GM12878 (cell line): ENCODE data around the gene ITPRIPL1. TPM values are rescaled to one million over a fixed set of nuclear protein-coding genes. Genes with fewer than 3 reads are reported as not detected.
A peak's percentile ranks its signal among the peaks of the same experiment; 100 is the strongest.

Experiments
- CHD2 ChIP-seq: IDR thresholded peaks from 2 replicates; pipeline ENCODE4 v1.6.1; 2011; ENCODE audit warnings: low read depth, low read length, improper control_type of control experiment, borderline replicate concordance
- CHD4 ChIP-seq: fragments of 200-600 bp; sonication (generic); IDR thresholded peaks from 2 replicates; pipeline ENCODE4 v1.6.1; 2016; ENCODE audit warnings: mild to moderate bottlenecking
- CREM ChIP-seq: IDR thresholded peaks from 2 replicates; pipeline ENCODE4 v1.6.1; 2014; ENCODE audit warnings: antibody characterized with exemption, low read depth
- GABPA ChIP-seq: IDR thresholded peaks from 2 replicates; pipeline ENCODE4 v1.6.1; 2014; ENCODE audit warnings: antibody characterized with exemption, low read depth, mild to moderate bottlenecking, inconsistent platforms
- IKZF1 ChIP-seq: fragments of 450-650 bp; conservative IDR thresholded peaks from 2 replicates; pipeline ENCODE4 v1.6.1; 2017; ENCODE audit warnings: antibody characterized with exemption, mild to moderate bottlenecking
- JUNB ChIP-seq: IDR thresholded peaks from 2 replicates; pipeline ENCODE4 v1.6.1; 2016; ENCODE audit warnings: antibody characterized with exemption, mild to moderate bottlenecking
- MLLT1 ChIP-seq: fragments of 450-650 bp; IDR thresholded peaks from 2 replicates; pipeline ENCODE4 v1.6.1; 2016; ENCODE audit warnings: mild to moderate bottlenecking
- NBN ChIP-seq: fragments of 450-650 bp; IDR thresholded peaks from 2 replicates; pipeline ENCODE4 v1.6.1; 2016
- NR2C1 ChIP-seq: fragments of 450-650 bp; IDR thresholded peaks from 2 replicates; pipeline ENCODE4 v1.6.1; 2017; ENCODE audit warnings: antibody characterized with exemption, mild to moderate bottlenecking, moderate library complexity
- RAD21 ChIP-seq: IDR thresholded peaks from 2 replicates; pipeline ENCODE4 v1.6.1; 2011; ENCODE audit warnings: mild to moderate bottlenecking, low read depth, low read length, moderate library complexity; ENCODE audit not compliant: insufficient read depth
- SIN3A ChIP-seq: IDR thresholded peaks from 2 replicates; pipeline ENCODE4 v1.6.1; 2012; ENCODE audit warnings: low read depth, low read length, improper control_type of control experiment
- SP1 ChIP-seq: IDR thresholded peaks from one replicate; pipeline ENCODE4 v1.6.1; 2011; ENCODE audit warnings: low read depth, low read length
- USF2 ChIP-seq: IDR thresholded peaks from 2 replicates; pipeline ENCODE4 v1.6.1; 2011; ENCODE audit warnings: low read depth, low read length, improper control_type of control experiment, borderline replicate concordance
- ZNF622 ChIP-seq: fragments of 450-650 bp; IDR thresholded peaks from 2 replicates; pipeline ENCODE4 v1.6.1; 2017; ENCODE audit warnings: mild to moderate bottlenecking, inconsistent platforms
- polyA plus RNA-seq, 11 experiments: library from polyadenylated mRNA; depleted of rRNA in 4 of 11; unstranded in 6 of 11; stranded (reverse) in 5 of 11; fragments of >200 nt; fragmentation: Nextera tagmentation in 4 of 11; fragmentation: Illumina TruSeq in 1 of 11; extraction: Ambion mirVana in 4 of 11; extraction: Trizol in 1 of 11; gene quantifications; 1 replicate in 1 of 11; 2 replicates in 10 of 11; pipeline versions ENCODE4 v1.2.1 to v1.2.3, GENCODE V29; 2011 to 2016; ENCODE audit warnings: inconsistent platforms in 2 of 11, missing spikeins in 2 of 11, low read depth in 1 of 11
- total RNA-seq, 4 experiments: library from RNA; depleted of rRNA in 3 of 4; stranded (reverse); fragments of >200 nt in 3 of 4; fragmentation: Illumina TruSeq in 1 of 4; extraction: Trizol in 1 of 4; gene quantifications; 2 replicates each; pipeline versions ENCODE4 v1.2.1 to v1.2.3, GENCODE V29; 2013 to 2021

The ITPRIPL1 gene
- total and polyA plus RNA-seq, 10 of the 15 experiments (the other 5 are each of a cell fraction or from before 2014, with no cell fraction given): 4.9 to 28.7 (median 14.3) TPM

GRCh38 chr2:96305091-96305978, 19.8 kb upstream of the ITPRIPL1 start, which contains the start of gene SNRNP200 (continued):
- TF ChIP-seq CHD4: no peak
- TF ChIP-seq RAD21: no peak
- TF ChIP-seq GABPA: peak; percentile 99
- peak; percentile 82 for TF ChIP-seq CREM
- peak; percentile 95 for TF ChIP-seq IKZF1
- TF ChIP-seq USF2: no peak
- TF ChIP-seq ZNF622: no peak
- peak; percentile 77; the same call in 1 of the 2 replicates for TF ChIP-seq NBN
- TF ChIP-seq JUNB: no peak
- TF ChIP-seq MLLT1: peak; percentile 68
- 0 out of 2 replicates have a peak, but pooled peaks have one; percentile 52 for TF ChIP-seq CHD2
- no peak for TF ChIP-seq SP1
- TF ChIP-seq NR2C1: peak; percentile 99
- TF ChIP-seq SIN3A: peak; percentile 80; the same call in 1 of the 2 replicates
